ENCODE measurements around the gene IL1RAPL1.

DNA sequence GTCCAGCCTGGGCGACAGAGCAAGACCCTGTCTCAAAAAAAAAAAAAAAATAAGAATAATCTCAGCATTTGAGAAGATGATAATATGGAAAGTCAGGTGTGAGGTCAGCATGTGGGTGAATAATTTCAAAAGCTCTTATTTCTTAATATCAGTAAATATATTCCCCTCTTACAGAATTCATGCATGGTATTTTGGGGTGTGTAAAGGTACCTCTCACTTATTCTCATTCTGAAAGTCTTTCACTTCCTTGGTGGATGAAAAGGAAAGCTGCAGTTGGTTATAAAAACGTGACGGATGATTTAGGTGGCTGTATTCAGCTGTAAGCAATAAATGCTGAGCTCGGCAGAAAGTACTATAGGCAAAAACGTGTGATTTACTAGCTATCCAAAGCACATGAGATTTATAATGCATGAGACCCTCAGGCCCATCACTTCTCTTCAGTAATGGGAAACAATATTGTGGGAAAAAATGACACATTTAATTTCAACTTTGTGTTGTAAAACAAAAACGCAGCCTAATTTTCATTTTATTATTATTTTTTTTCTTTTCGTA, 1275.0 kb downstream of the IL1RAPL1 start:
- TF ChIP-seq GATA2 (IDR thresholded peaks at IDR 0.05; ENCODE audit: insufficient read depth, insufficient read length, low read depth, low read length) (no peak), POLR2A (IDR thresholded peaks at IDR 0.05; ENCODE audit: low read depth, low read length) (no peak)
- TF ChIP-seq, protein P1, sequence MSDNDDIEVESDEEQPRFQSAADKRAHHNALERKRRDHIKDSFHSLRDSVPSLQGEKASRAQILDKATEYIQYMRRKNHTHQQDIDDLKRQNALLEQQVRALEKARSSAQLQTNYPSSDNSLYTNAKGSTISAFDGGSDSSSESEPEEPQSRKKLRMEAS (IDR thresholded peaks at IDR 0.05; ENCODE audit: insufficient read depth, insufficient read length), result no peak

All from endothelial cell of umbilical vein (primary cell).